ENCODE measurements around the gene CLIC5. TPM values are rescaled to one million over a fixed set of nuclear protein-coding genes. Genes with fewer than 3 reads are reported as not detected.

CLIC5 gene
- polyA plus RNA-seq, 1 donor (not counting 4 experiments of a cell fraction or from before 2014, with no cell fraction given) = 0.09 TPM

GRCh38 chr6:46025573-46025972, 9.9 kb upstream of the CLIC5 start:
- Histone ChIP-seq H4K20me1 (ENCODE audit: control insufficient read depth, extremely low read depth, insufficient read depth, low read length) (no peaks in the 10 kb centered on the region), H3K4me1 (ENCODE audit: control insufficient read depth, extremely low read depth, insufficient read depth, low read length) (no peaks in the 10 kb centered on the region), H3K36me3 (ENCODE audit: control insufficient read depth in 2 of 2, extremely low read depth in 1 of 2, insufficient read depth in 2 of 2, low read length in 2 of 2) (no peaks in the 10 kb centered on the region), H3K9me1 (ENCODE audit: control insufficient read depth, extremely low read depth, insufficient read depth, low read length) (no peaks in the 10 kb centered on the region), H3K4me3 (ENCODE audit: control insufficient read depth in 2 of 3, extremely low read depth in 1 of 3, insufficient read depth in 2 of 3, low read depth in 1 of 3, low read length in 3 of 3) (no peak overlapping the region), H3K9ac (ENCODE audit: control insufficient read depth, extremely low read depth, insufficient read depth, low read length) (no peak overlapping the region), H3K4me2 (ENCODE audit: control insufficient read depth, extremely low read depth, insufficient read depth, low read depth, low read length) (no peak overlapping the region), H3K79me2 (ENCODE audit: control insufficient read depth, insufficient read depth, low read length) (no peaks in the 10 kb centered on the region), H3K27me3 (ENCODE audit: control insufficient read depth, extremely low read depth, insufficient read depth, low read length) (no peaks in the 10 kb centered on the region), H3K27ac (ENCODE audit: control insufficient read depth, insufficient read depth, low read length) (no peak overlapping the region), H3K9me3 (ENCODE audit: control insufficient read depth, low read depth, low read length) (no peaks in the 10 kb centered on the region), H2AFZ (ENCODE audit: control insufficient read depth, low read length) (no peak overlapping the region)
- no peak for TF ChIP-seq EZH2 (IDR thresholded peaks at IDR 0.05; ENCODE audit: low read length)
- TF ChIP-seq, protein P1, sequence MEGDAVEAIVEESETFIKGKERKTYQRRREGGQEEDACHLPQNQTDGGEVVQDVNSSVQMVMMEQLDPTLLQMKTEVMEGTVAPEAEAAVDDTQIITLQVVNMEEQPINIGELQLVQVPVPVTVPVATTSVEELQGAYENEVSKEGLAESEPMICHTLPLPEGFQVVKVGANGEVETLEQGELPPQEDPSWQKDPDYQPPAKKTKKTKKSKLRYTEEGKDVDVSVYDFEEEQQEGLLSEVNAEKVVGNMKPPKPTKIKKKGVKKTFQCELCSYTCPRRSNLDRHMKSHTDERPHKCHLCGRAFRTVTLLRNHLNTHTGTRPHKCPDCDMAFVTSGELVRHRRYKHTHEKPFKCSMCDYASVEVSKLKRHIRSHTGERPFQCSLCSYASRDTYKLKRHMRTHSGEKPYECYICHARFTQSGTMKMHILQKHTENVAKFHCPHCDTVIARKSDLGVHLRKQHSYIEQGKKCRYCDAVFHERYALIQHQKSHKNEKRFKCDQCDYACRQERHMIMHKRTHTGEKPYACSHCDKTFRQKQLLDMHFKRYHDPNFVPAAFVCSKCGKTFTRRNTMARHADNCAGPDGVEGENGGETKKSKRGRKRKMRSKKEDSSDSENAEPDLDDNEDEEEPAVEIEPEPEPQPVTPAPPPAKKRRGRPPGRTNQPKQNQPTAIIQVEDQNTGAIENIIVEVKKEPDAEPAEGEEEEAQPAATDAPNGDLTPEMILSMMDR (optimal IDR thresholded peaks at IDR 0.05 in 1 of 3, IDR thresholded peaks at IDR 0.05 in 1 of 3, conservative IDR thresholded peaks at IDR 0.05 in 1 of 3; ENCODE audit: extremely low read depth in 1 of 3, insufficient read depth in 2 of 3, low read length in 3 of 3) = no peak
- DNase-seq (ENCODE audit: low read depth, low spot score) (no peak), FAIRE-seq (no peak)
- dilution Hi-C loops (cut with MboI; ENCODE audit: extremely low pct_ligation_motif_present, low sequenced_read_pairs) = no loop called here

DNA sequence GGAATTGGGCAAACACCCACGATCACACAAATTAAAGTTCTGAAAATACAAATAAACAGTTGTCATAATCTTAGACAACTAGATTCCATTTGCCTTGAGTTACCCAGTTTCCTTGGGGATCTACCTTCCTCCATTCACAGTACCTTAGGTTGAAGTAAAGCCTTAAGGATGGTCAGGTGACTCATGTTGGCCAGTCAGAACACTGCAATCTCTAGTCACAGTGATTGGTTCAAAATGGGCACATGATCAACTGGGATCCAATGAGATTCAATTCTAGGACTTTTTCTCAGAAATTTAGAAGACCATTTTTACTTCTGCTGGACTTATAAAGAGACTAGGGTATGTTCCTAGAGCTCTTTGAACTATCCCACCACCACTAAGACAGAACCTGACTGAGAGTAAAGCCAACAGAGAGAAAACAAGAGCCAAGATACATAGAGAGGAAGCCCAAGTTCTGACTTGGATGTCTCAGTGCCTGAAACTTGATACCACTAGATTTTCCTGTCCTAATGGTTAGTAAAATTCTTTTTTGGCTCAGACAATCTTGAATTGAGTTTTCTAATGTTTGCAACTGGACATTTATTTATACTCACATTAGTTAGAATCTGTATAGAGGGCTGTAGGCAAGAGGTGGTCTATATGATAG, 8.6 kb upstream of the CLIC5 start:
- FAIRE-seq (no peak), DNase-seq (ENCODE audit: low read depth, low spot score) (no peak)
- Histone ChIP-seq H3K9me3 (ENCODE audit: control insufficient read depth, low read depth, low read length) (no peaks in the 10 kb centered on the region), H3K79me2 (ENCODE audit: control insufficient read depth, insufficient read depth, low read length) (no peaks in the 10 kb centered on the region), H4K20me1 (ENCODE audit: control insufficient read depth, extremely low read depth, insufficient read depth, low read length) (no peaks in the 10 kb centered on the region), H3K27ac (ENCODE audit: control insufficient read depth, insufficient read depth, low read length) (no peak overlapping the region), H3K36me3 (ENCODE audit: control insufficient read depth in 2 of 2, extremely low read depth in 1 of 2, insufficient read depth in 2 of 2, low read length in 2 of 2) (no peaks in the 10 kb centered on the region), H3K4me1 (ENCODE audit: control insufficient read depth, extremely low read depth, insufficient read depth, low read length) (no peaks in the 10 kb centered on the region), H2AFZ (ENCODE audit: control insufficient read depth, low read length) (no peak overlapping the region), H3K27me3 (ENCODE audit: control insufficient read depth, extremely low read depth, insufficient read depth, low read length) (no peaks in the 10 kb centered on the region), H3K4me3 (ENCODE audit: control insufficient read depth in 2 of 3, extremely low read depth in 1 of 3, insufficient read depth in 2 of 3, low read depth in 1 of 3, low read length in 3 of 3) (no peak overlapping the region), H3K4me2 (ENCODE audit: control insufficient read depth, extremely low read depth, insufficient read depth, low read depth, low read length) (no peak overlapping the region), H3K9me1 (ENCODE audit: control insufficient read depth, extremely low read depth, insufficient read depth, low read length) (no peaks in the 10 kb centered on the region), H3K9ac (ENCODE audit: control insufficient read depth, extremely low read depth, insufficient read depth, low read length) (no peak overlapping the region)
- TF ChIP-seq, protein P1 (optimal IDR thresholded peaks at IDR 0.05 in 1 of 3, IDR thresholded peaks at IDR 0.05 in 1 of 3, conservative IDR thresholded peaks at IDR 0.05 in 1 of 3; ENCODE audit: extremely low read depth in 1 of 3, insufficient read depth in 2 of 3, low read length in 3 of 3) = no peak
- TF ChIP-seq EZH2 (IDR thresholded peaks at IDR 0.05; ENCODE audit: low read length) = no peak
- dilution Hi-C loops (cut with MboI; ENCODE audit: extremely low pct_ligation_motif_present, low sequenced_read_pairs) = no loop called here
